Measurements from ENCODE around the gene CEND1.

DNA sequence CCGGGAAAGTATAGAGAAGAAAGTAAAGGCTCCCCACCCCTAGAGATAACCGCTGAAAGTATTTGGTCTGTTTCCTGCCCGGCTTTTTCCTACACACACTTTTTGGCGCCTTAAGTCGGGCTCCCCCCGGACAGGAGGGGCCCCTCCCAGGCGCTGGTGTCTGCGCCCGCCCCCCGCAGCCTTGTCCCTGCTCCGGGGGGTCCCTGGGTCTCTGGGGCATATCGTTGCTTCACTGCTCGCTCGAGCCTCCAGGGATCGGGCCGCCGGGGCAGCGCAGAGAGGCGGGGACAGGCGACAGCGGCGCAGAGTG is 36.9 kb upstream of the CEND1 start:
- TF ChIP-seq, protein P1, sequence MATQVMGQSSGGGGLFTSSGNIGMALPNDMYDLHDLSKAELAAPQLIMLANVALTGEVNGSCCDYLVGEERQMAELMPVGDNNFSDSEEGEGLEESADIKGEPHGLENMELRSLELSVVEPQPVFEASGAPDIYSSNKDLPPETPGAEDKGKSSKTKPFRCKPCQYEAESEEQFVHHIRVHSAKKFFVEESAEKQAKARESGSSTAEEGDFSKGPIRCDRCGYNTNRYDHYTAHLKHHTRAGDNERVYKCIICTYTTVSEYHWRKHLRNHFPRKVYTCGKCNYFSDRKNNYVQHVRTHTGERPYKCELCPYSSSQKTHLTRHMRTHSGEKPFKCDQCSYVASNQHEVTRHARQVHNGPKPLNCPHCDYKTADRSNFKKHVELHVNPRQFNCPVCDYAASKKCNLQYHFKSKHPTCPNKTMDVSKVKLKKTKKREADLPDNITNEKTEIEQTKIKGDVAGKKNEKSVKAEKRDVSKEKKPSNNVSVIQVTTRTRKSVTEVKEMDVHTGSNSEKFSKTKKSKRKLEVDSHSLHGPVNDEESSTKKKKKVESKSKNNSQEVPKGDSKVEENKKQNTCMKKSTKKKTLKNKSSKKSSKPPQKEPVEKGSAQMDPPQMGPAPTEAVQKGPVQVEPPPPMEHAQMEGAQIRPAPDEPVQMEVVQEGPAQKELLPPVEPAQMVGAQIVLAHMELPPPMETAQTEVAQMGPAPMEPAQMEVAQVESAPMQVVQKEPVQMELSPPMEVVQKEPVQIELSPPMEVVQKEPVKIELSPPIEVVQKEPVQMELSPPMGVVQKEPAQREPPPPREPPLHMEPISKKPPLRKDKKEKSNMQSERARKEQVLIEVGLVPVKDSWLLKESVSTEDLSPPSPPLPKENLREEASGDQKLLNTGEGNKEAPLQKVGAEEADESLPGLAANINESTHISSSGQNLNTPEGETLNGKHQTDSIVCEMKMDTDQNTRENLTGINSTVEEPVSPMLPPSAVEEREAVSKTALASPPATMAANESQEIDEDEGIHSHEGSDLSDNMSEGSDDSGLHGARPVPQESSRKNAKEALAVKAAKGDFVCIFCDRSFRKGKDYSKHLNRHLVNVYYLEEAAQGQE (IDR thresholded peaks at IDR 0.05; ENCODE audit: borderline replicate concordance) = no peak
- TF ChIP-seq MXI1 (conservative IDR thresholded peaks at IDR 0.05; ENCODE audit: poor library complexity, severe bottlenecking) = no peak
- TF ChIP-seq RAD21 (conservative IDR thresholded peaks at IDR 0.05) = no peak
- TF ChIP-seq CTCF (IDR thresholded peaks at IDR 0.05; ENCODE audit: poor library complexity, severe bottlenecking) = no peak
- no peak for TF ChIP-seq SMC3 (conservative IDR thresholded peaks at IDR 0.05; ENCODE audit: poor library complexity)
- TF ChIP-seq TAF1 (IDR thresholded peaks at IDR 0.05; ENCODE audit: low read depth) = no peak
- TF ChIP-seq EZH2 (IDR thresholded peaks at IDR 0.05; ENCODE audit: borderline replicate concordance, insufficient read depth, low read length, poor library complexity, severe bottlenecking) = no peak
